Loucy (cell line): ENCODE data around the gene CLCN7.

Source experiments
- H2AFZ ChIP-seq: fragments of 200-600 bp; sonication (generic); 2 replicates; pipeline ENCODE4 v1.6.0; 2016; ENCODE audit warnings: antibody characterized with exemption, mild to moderate bottlenecking, low read length, moderate library complexity
- H3F3A ChIP-seq: fragments of 200-600 bp; 2 replicates; pipeline ENCODE4 v1.6.0; 2016; ENCODE audit warnings: antibody characterized with exemption, low read depth, mild to moderate bottlenecking
- H3K27me3 ChIP-seq: fragments of 200-600 bp; sonication (generic); 2 replicates; pipeline ENCODE4 v1.6.1; 2014; ENCODE audit warnings: low read length, mild to moderate bottlenecking; ENCODE audit not compliant: insufficient read depth, poor library complexity, severe bottlenecking
- H3K36me3 ChIP-seq: fragments of 200-600 bp; sonication (generic); 2 replicates; pipeline ENCODE4 v1.6.1; 2016; ENCODE audit warnings: low read length; ENCODE audit not compliant: insufficient read depth
- H3K4me1 ChIP-seq: fragments of 200-600 bp; sonication (generic); 2 replicates; pipeline ENCODE4 v1.5.1; 2014; ENCODE audit warnings: low read length, mild to moderate bottlenecking; ENCODE audit not compliant: insufficient read depth, poor library complexity, severe bottlenecking
- H3K4me2 ChIP-seq: fragments of 200-600 bp; sonication (generic); 2 replicates; pipeline ENCODE4 v1.6.0; 2014; ENCODE audit warnings: antibody characterized with exemption, low read length, low read depth, mild to moderate bottlenecking; ENCODE audit not compliant: poor library complexity, severe bottlenecking
- H3K4me3 ChIP-seq: fragments of 200-600 bp; sonication (generic); 2 replicates; pipeline ENCODE4 v1.5.1; 2014; ENCODE audit warnings: low read length, mild to moderate bottlenecking, mixed read lengths; ENCODE audit not compliant: poor library complexity, severe bottlenecking
- H3K79me2 ChIP-seq: fragments of 200-600 bp; sonication (generic); 2 replicates; pipeline ENCODE4 v1.6.1; 2014; ENCODE audit warnings: low read length; ENCODE audit not compliant: insufficient read depth
- H3K9ac ChIP-seq: fragments of 200-600 bp; sonication (generic); 2 replicates; pipeline ENCODE4 v1.6.0; 2014; ENCODE audit warnings: mild to moderate bottlenecking, low read depth, low read length, moderate library complexity; ENCODE audit not compliant: poor library complexity, severe bottlenecking
- H3K9me2 ChIP-seq: fragments of 200-600 bp; sonication (generic); replicated peaks from 2 replicates; pipeline ENCODE4 v1.6.1; 2016; ENCODE audit warnings: low read depth, low read length, mixed read lengths
- H3K9me3 ChIP-seq: fragments of 200-600 bp; sonication (generic); 2 replicates; pipeline ENCODE4 v1.6.1; 2014; ENCODE audit warnings: mild to moderate bottlenecking, antibody characterized with exemption, low read length, low read depth; ENCODE audit not compliant: insufficient read depth
- H4K20me1 ChIP-seq: fragments of 200-600 bp; sonication (generic); 2 replicates; pipeline ENCODE4 v1.6.0; 2014; ENCODE audit warnings: antibody characterized with exemption, low read length, mild to moderate bottlenecking; ENCODE audit not compliant: insufficient read depth, poor library complexity, severe bottlenecking
- CTCF ChIP-seq: fragments of 200-600 bp; sonication (generic); conservative IDR thresholded peaks from 2 replicates; pipeline ENCODE4 v1.5.1; 2014; ENCODE audit warnings: mild to moderate bottlenecking, antibody characterized with exemption, low read length
- EZH2phosphoT487 ChIP-seq: fragments of 200-600 bp; IDR thresholded peaks from 2 replicates; pipeline ENCODE4 v1.6.1; 2018; ENCODE audit warnings: antibody characterized with exemption, mild to moderate bottlenecking, moderate library complexity, borderline replicate concordance

The CLCN7 gene

DNA sequence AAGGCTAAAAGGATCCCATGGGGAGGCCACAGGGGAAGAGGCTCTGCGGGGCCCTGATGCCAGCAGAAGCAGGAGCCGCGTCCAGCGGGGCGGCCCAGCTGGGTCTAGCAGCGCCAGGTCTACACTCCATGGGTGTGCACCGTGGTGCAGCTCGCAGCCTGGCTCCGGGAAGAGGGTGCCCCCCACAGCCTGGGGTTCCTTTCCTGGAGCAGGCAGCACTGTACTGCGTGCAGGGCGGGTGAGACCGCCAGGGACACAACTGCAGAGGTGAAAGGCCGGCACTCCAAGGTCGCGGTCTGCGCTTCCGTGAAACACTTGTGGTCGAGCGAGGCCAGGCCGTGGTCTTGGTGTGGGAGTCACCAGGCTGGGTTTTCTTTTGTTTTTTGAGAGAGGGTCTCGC, 24.0 kb downstream of the CLCN7 start:
- no peaks in the 10 kb centered on the region for H3K79me2 ChIP-seq
- H3F3A ChIP-seq, result no peaks in the 10 kb centered on the region
- no peaks in the 10 kb centered on the region for H3K9me3 ChIP-seq
- no peaks in the 10 kb centered on the region for H3K27me3 ChIP-seq
- no peak for TF ChIP-seq CTCF
- no peaks in the 10 kb centered on the region for H3K9me2 ChIP-seq
- no peak overlapping the region for H3K4me3 ChIP-seq
- no peaks in the 10 kb centered on the region for H3K36me3 ChIP-seq
- H3K4me1 ChIP-seq, result no peaks in the 10 kb centered on the region
- no peak overlapping the region for H3K9ac ChIP-seq
- H4K20me1 ChIP-seq, result no peaks in the 10 kb centered on the region
- H3K4me2 ChIP-seq, result no peak overlapping the region
- no peak overlapping the region for H2AFZ ChIP-seq

GRCh38 chr16:1450218-1450617, 24.6 kb downstream of the CLCN7 start:
- H3K9me3 ChIP-seq, result no peaks in the 10 kb centered on the region
- H3K36me3 ChIP-seq, result no peaks in the 10 kb centered on the region
- no peak overlapping the region for H3K9ac ChIP-seq
- H2AFZ ChIP-seq, result no peak overlapping the region
- TF ChIP-seq EZH2phosphoT487 (no peak), CTCF (no peak)
- H3K27me3 ChIP-seq, result no peaks in the 10 kb centered on the region
- H3K79me2 ChIP-seq, result no peaks in the 10 kb centered on the region
- H4K20me1 ChIP-seq, result no peaks in the 10 kb centered on the region
- no peaks in the 10 kb centered on the region for H3K4me1 ChIP-seq
- no peak overlapping the region for H3K4me3 ChIP-seq
- no peaks in the 10 kb centered on the region for H3K9me2 ChIP-seq
- no peaks in the 10 kb centered on the region for H3F3A ChIP-seq
- no peak overlapping the region for H3K4me2 ChIP-seq

DNA sequence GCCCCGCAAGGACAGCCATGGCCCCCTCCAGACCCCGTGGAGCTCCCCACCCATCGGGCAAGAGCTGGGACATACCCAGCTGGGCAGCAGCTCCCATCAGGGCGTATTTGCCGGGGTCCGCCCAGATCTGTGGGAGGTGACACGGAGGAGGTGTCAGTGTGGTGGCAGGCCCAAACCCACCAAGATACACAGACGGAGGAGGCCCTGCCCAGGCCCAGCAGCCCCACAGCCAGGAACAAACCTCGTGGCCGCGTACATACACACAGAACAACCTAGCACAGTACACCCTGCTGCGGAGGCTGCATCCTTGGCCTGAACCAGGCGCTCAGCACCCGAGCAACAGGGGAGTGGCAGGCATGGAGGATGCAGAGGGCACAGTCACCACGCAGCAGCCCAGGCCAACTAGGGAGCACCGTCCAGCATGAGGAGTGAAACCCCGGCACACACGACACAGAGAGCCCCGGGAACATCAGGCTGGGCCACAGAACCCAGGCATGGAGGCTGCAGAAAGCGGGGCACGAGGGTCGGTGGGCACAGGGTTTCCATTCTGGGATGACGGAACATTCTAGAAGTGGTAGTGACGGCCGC, 25.5 kb downstream of the CLCN7 start:
- H4K20me1 ChIP-seq, result no peaks in the 10 kb centered on the region
- no peaks in the 10 kb centered on the region for H3F3A ChIP-seq
- no peak overlapping the region for H3K4me3 ChIP-seq
- no peaks in the 10 kb centered on the region for H3K36me3 ChIP-seq
- H3K9ac ChIP-seq, result no peak overlapping the region
- no peaks in the 10 kb centered on the region for H3K9me3 ChIP-seq
- no peaks in the 10 kb centered on the region for H3K9me2 ChIP-seq
- no peaks in the 10 kb centered on the region for H3K4me1 ChIP-seq
- no peaks in the 10 kb centered on the region for H3K27me3 ChIP-seq
- no peaks in the 10 kb centered on the region for H3K79me2 ChIP-seq
- H2AFZ ChIP-seq, result no peak overlapping the region
- no peak overlapping the region for H3K4me2 ChIP-seq
- no peak for TF ChIP-seq EZH2phosphoT487

DNA sequence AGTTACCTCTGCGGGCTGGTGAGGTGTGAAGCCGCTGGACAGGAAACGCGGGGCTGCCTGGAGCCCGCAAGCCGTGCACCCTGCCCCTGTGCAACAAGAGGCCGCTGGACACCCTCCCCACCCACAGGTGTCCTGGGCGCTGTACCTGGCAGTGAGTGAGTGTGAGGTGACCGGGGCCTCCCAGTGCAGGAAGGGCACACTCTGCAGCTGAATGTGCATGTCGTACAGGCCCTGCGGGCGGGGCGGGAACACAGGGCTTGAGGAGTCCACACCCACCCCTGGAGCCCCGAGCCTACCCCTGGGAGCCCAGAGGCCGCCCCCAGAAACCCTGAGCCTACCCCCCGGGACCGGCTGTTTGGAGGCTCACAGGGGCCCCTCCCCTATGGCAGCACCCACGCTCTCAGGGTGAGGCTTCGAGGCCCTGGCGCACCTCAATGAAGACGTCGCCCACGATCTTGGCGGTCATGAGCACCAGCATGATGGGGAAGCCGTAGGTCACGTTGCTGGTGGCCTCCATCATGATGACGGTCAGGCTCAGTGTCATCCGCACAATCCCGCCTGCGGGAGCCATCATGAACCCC, 26.2 kb downstream of the CLCN7 start:
- no peak for TF ChIP-seq CTCF
- TF ChIP-seq EZH2phosphoT487, result no peak
- H2AFZ ChIP-seq, result no peak overlapping the region

More for the DNA sequence above, 26.2 kb downstream of the CLCN7 start:
- Histone ChIP-seq H3F3A (no peaks in the 10 kb centered on the region), H3K27me3 (no peaks in the 10 kb centered on the region), H4K20me1 (no peaks in the 10 kb centered on the region), H3K79me2 (no peaks in the 10 kb centered on the region), H3K9me3 (no peaks in the 10 kb centered on the region), H3K4me1 (no peaks in the 10 kb centered on the region), H3K4me3 (no peak overlapping the region), H3K9me2 (no peaks in the 10 kb centered on the region), H3K9ac (no peak overlapping the region), H3K36me3 (no peaks in the 10 kb centered on the region), H3K4me2 (no peak overlapping the region)
